ENCODE results near the gene LAMA2. TPM values are rescaled to one million over a fixed set of nuclear protein-coding genes. Genes with fewer than 3 reads are reported as not detected.

Gene LAMA2
- polyA plus RNA-seq, 3 donors, result 33.6 to 44.4 (median 39.6) TPM

DNA sequence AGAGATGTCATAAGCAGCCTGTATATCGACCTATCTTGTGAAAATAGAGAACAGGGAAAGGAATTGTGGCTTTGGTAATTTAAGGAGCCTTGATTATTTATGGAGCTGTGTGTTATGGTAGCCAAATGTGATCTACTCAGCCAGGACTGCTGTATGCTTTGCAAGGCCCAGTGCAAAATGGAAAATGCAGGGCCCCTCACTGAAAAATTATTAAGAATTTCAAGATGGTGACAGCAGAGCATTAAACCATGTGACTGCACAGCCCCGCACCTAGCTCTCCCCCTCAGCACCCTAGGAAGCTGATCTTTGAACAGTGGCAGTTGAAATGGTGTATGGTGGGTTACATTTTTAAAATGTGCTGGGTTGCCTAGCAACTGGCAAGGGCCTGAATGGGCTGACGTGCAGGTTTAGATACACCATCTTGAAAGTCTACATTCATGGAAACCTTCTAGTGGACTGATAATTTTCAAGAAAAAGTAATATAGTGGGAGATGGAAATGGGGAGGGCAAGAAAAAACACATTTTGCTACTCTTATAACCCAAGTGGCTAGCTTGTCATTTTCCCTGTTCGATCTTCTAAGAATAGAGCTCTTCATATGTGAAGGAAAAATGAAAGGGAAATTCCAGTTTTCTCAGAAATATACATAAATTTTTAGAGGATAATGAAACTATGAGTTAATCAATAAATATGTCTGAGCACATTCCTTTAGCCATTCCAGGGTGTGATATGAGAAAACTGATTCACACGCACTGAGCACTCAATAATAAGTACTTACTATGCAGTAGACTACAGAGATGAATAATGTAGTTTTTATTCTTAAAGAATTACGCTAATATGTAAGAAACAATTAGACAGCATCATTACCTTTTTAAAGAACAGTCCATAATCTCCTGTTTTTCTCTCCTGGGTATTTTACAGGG, 619.1 kb downstream of the LAMA2 start:
- DNase-seq (ENCODE audit: extremely low read depth in 1 of 11, low read depth in 9 of 11, low spot score in 4 of 11), result no peak

DNA sequence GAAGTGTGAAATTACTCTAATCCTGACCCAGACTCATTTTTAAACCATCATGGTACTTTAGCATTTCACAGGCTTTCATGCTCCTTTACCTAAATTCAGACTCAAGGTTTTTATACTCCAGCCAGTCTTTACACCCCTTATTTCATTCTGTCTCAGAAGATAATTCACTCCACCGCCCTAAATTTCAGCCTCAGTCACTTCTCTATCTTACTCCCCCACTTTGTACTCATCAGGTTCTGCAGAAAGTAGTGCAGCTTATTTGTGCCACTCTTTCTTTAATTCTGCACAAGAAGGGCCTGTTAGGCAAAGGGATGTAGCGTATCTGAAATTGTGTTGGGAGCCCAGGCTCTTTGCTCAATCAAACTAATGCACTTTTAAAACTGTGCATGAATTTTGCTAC, 621.5 kb downstream of the LAMA2 start:
- DNase-seq (ENCODE audit: extremely low read depth in 1 of 11, low read depth in 9 of 11, low spot score in 4 of 11), result no peak

DNA sequence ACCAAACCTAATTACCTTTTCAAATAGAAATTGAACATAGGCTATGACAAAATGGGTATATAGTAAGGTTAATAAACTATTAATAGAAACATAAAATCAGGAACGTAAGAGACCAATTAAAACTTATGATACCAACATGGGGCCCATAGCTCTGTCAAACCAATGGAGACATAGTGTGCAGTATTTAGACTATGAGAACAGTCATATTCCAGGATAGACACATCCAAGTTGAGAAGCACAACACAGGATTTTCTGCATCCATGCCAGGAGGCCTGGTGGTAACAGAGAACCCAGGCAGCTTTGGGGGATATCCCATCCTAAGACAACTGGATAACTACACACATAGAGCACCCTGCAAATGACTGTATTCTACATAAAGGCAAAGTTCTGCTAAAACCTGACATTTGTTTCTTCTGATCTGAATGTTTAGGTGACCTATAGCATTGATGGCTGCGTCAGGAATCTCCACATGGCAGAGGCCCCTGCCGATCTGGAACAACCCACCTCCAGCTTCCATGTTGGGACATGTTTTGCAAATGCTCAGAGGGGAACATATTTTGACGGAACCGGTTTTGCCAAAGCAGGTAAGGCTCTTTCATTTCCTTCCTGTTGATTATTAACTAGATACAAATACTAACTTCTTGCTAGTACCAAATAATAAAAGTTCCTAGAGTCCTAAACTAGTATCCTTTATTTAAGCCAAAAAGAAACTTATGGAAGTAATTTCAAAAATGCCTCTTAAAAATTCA, 624.3 kb downstream of the LAMA2 start:
- DNase-seq (ENCODE audit: extremely low read depth in 1 of 11, low read depth in 9 of 11, low spot score in 4 of 11), result no peak

DNA sequence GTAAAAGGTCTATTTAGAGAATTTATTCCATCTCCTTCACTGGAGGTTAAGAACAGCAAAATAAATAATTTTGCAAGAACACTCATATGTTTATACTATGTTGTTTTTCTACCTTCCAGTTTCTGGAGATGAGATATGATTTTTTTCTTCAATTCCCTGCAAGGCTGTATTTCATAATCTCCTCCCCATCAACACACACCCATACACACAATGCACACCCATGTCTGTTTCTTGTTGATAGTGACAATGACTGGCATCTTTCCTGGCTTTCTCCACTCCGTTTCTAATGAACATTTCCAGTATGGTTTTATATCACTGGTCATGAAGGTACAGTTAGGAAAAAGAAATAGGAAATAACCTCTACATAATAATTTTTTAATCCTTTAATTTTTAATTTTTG, 624.9 kb downstream of the LAMA2 start:
- DNase-seq (ENCODE audit: extremely low read depth in 1 of 11, low read depth in 9 of 11, low spot score in 4 of 11), result no peak

DNA sequence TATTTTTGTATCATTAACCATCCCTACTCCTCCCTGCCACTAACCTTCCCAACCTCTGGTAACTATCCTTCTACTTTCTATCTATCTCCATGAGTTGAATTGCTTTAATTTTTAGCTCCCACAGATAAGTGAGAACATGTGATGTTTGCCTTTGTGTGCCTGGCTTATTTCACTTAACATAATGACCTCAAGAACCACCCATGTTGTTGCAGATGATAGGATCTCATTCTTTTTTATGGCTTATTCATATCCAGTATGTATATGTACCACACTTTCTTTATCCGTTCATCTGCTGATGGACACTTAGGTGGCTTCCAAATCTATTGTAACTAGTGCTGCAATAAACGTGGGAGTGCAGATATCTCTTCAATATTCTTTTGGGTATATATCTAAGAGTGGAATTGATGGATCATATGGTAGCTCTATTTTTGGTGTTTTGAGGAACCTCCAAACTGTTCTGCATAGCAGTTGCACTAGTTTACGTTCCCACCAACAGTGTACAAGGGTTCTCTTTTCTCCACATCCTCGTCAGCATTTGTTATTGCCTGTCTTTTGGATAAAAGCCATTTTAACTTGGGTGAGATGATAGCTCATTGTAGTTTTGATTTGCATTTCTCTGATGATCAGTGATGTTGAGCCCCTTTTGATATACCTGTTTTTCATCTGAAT, 625.7 kb downstream of the LAMA2 start:
- DNase-seq (ENCODE audit: extremely low read depth in 1 of 11, low read depth in 9 of 11, low spot score in 4 of 11), result no peak

DNA sequence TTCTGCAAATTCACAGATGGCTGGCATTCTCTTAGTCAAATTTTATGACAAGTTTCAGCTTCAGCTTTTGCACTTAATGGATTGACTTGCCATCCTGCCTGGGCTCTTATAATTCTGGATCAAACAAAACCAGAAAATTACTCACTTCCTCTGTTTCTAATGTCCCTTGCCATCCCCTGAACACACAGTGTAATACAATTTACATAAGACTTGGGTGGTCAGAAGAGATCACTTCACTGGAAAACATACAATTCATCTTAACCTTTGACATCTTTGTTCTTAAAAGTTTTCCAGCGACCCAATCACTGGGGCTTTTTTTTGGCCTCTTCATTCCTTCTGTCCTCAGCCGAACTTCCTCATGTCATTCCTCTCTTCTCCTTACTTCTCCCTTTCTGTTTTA, 628.0 kb downstream of the LAMA2 start:
- no peak for DNase-seq (ENCODE audit: extremely low read depth in 1 of 11, low read depth in 9 of 11, low spot score in 4 of 11)

DNA sequence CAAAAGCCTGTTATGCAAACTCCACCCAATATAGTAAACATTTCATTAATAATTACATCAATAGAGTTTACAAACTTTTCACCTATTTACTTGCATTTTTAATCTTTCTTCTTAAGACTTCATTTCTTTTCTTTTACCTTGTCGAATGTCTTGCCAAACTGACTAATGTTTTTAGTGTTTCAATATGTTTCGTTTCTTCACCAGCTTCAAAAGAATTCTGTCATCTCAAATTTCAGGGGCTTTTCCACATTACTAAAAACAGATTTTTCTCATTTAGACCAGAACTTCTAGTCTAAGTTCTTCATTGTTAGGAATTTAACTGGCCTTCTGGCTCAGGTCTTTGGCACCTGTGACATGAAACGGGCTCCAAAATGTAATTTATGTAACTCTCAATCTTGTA, 630.5 kb downstream of the LAMA2 start:
- no peak for DNase-seq (ENCODE audit: extremely low read depth in 1 of 11, low read depth in 9 of 11, low spot score in 4 of 11)

DNA sequence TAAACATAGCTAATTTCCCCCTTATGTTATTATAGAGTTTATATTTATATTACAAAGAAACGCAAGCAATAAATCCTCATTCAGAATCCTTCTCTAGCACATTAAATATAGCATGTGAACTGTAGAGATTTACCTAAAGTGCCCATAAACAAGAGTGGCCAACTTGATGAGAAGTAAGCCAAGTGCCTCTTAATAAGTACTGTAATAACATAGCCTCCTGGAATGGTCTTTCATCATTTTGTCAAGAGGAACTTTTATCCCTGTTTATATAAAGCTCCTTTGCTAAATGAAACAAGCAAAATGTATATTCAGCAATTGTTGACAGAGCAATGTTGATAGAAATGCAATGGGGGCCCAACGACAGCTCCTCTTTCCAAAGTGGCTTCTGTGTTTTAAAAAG, 632.1 kb downstream of the LAMA2 start:
- DNase-seq (ENCODE audit: extremely low read depth in 1 of 11, low read depth in 9 of 11, low spot score in 4 of 11), result no peak

DNA sequence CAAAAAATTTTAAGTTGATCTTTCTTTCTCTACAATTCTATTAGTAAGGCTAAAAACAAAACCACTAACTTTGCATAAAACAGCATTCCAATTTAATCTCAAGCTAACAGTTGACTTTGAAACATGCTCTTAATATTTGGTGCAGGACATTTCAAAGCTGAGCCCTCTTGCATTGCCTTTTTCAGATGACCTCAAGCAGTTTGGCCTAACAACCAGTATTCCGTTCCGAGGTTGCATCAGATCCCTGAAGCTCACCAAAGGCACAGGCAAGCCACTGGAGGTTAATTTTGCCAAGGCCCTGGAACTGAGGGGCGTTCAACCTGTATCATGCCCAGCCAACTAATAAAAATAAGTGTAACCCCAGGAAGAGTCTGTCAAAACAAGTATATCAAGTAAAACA, 633.1 kb downstream of the LAMA2 start:
- DNase-seq (ENCODE audit: extremely low read depth in 1 of 11, low read depth in 9 of 11, low spot score in 4 of 11), result no peak

DNA sequence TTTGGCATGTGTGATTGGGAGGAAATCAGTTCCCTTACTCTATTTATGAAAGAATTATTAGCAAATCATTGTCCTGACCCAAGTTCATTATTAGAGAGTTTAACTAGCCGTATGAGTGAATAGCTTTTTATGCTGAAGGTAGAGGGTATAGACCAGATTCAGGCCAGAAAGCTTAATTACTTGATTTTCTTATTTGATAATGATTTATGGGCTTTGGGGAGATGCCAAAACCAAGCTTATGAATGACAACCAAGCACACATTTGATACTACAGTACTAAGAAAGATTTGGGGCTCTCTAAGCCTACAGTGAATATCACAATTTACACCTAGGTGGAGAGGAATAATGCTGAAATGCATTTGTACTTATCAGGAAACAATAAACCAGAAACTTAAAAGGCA, 633.8 kb downstream of the LAMA2 start:
- DNase-seq (ENCODE audit: extremely low read depth in 1 of 11, low read depth in 9 of 11, low spot score in 4 of 11), result no peak

DNA sequence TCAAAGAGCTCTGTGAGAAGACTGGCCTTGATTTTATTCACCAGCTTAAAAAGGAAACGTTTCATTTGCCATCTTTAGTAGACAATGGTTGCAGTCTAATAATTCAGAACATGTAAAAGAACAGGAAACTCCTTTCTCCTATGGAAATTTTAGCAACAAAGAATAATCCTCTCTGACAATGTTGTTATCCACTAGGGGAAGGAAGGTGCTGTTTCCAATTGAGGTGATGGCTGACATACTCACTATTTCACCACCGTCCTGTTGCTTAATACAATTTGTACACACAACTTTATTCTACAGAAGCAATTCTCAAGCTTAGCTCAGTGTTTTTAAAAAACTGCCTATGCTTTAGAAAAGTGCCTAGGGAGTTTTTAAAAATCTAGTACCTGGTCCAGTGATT, 634.4 kb downstream of the LAMA2 start:
- DNase-seq (ENCODE audit: extremely low read depth in 1 of 11, low read depth in 9 of 11, low spot score in 4 of 11), result no peak

DNA sequence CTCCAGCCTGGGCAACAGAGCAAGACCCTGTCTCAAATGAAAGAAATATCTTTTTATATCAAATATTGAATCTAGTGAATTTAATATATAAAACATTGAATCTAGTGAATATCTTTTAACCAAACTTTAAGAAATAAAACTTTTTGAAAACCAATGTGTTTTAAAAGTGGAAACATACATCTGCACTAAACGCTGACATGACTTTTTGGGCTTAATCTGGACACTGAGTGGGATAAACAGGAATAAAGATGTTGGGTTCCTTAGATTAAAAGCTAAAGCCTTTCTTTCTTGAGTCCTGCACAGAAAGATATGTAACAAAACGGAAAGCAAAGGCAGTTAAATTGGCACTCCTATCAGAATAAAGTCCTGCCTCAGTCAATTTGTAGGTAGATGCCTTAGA, 636.8 kb downstream of the LAMA2 start:
- no peak for DNase-seq (ENCODE audit: extremely low read depth in 1 of 11, low read depth in 9 of 11, low spot score in 4 of 11)

DNA sequence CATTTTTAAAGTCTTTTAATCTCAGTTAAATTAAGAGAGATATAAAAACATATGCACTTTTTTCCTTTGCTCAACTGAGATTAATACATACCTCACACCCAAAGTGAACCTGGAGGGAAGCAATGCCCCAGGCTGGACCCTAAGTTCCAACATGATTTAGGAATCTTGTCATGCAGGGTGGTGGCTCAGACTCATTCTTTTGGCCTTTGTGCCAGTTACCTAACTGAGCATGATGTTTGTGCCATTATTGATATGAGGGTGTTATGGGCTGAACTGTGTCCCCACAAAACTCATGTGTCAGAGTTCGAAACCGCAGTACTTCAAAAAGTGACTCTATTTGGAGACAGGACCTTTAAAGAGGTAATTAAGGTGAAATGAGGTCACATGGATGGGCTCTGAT, 639.0 kb downstream of the LAMA2 start:
- DNase-seq (ENCODE audit: extremely low read depth in 1 of 11, low read depth in 9 of 11, low spot score in 4 of 11), result no peak

DNA sequence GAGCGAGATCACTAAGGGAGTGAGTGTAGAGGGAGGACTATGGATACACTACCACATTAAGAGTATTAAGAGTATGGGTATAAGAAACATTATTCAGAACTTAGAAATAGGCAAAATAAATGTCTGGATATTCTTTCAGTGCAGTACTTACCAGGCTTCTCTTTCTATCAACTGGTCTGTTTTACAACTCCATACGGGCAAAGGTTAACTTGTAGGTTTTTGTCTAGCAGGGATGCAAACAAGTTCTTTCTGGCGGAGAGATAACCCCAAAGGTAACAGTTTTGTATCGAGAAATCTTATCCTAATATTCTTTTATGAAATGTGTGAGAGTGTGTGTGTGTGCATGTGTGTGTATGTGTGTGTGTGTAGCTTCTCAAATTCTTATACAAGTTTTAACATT, 640.9 kb downstream of the LAMA2 start:
- no peak for DNase-seq (ENCODE audit: extremely low read depth in 1 of 11, low read depth in 9 of 11, low spot score in 4 of 11)

DNA sequence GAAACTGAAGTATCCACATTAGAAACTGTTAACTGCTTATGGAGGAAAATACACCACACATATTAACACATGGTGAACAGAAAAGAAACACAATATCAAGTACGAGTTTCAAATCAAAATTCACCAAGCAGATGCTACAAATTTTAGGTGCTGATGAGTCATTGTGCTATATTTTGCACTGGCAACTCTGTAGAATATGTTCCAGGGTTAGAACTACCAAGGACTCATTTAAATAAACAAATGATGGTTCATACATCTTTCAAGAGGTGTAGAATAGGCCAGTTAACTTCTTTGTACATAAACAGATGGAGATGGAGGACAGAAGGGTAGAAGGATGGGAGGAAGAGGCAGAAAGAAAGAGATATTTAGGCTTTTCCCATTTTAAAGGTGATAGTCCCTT, 642.1 kb downstream of the LAMA2 start:
- DNase-seq (ENCODE audit: extremely low read depth in 1 of 11, low read depth in 9 of 11, low spot score in 4 of 11), result no peak

DNA sequence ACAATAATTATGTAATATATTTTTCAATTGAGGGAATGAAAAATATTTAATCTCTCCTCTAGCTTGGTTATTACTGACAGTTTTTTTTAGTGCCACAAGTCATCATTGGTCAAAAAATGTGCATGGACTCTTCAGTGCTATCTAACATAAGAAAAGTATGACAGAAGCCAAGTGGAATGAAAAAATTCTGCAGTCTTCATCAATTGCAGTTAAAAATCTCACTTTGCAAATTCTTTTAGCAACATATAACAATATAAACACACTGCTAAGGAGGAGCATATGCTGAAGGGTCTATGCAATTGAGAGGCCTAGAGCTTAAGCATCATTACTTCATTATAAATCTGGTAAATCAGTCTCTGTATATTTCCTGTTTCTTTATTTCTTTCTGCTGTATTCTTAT, 652.0 kb downstream of the LAMA2 start:
- DNase-seq (ENCODE audit: extremely low read depth in 1 of 11, low read depth in 9 of 11, low spot score in 4 of 11), result no peak

DNA sequence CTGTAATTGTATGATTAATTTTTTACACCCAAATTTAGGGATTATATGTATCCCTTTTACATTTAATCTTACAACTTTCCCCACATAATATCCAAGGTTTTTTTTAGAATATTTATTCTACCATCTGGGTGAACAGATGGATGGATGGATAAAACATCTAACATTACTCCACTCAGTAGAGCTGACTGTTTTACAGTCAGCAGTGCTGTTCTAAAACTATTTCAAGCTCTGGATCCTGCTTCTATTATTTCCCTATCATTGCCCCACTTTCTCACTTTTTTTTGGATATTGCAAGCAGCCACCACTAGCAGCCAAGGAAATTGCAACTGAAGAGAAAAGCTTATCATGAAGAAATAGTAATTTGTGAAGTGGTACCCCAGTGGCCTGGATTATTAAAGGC, 653.3 kb downstream of the LAMA2 start:
- no peak for DNase-seq (ENCODE audit: extremely low read depth in 1 of 11, low read depth in 9 of 11, low spot score in 4 of 11)

DNA sequence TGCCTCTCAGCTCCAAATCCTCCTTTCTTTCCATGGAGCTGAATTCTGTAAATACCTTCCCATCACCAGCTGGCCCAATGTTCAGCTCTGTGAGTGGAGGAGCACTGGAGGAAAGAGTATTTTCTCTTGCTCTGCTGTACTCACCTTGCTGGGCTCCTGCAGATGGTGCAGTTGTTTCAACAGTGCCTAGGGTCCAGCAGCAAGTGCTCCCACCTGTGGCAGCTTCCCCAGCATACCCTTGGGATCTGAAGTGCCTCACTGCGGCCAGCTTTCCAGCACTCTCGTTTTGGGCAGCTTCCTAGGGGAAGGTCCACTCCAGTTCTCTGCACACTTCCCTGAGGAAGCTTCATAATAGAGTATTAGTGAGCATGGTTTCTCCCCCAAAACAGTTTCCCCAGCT, 656.1 kb downstream of the LAMA2 start:
- DNase-seq (ENCODE audit: extremely low read depth in 1 of 11, low read depth in 9 of 11, low spot score in 4 of 11), result no peak

DNA sequence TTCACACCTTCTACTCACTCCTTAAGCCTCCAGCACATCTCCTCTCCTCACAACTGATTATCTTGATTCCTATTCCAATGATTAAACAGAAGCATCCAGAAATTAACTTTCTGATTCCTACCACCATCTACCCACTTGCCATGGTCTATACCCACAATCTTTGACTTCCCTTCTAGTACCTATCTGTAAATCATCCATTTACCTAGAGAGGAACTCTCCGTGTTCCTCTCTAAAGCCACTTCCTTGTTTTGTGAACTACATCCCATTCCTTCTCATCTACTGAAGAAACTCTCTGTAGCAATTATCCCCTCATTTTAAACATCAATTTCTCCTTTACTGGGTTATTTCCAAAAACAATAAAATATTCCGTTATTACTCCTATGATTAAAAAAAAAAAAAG, 659.8 kb downstream of the LAMA2 start:
- DNase-seq (ENCODE audit: extremely low read depth in 1 of 11, low read depth in 9 of 11, low spot score in 4 of 11), result no peak

DNA sequence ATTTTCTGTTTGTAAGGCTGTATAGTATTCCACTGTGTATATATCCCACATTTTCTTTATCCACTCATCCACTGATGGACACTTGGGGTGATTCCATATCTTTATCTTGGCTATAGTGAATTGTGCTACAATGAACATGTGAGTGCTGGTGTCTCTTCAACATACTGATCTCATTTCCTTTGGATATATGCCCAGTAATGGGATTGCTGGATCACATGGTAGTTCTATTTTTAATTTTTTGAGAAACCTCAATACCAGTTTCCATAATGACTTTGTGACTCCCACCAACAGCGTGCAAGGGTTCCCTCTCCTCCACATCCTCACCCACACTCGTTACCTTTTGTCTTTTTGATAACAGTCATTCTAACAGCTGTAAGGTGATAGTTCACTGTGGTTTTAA, 661.0 kb downstream of the LAMA2 start:
- DNase-seq (ENCODE audit: extremely low read depth in 1 of 11, low read depth in 9 of 11, low spot score in 4 of 11), result no peak
